SU-DHL-6 (cell line): ENCODE data around the gene CFAP251.

Experiments
- EZH2phosphoT487 ChIP-seq: fragments of 200-600 bp; sonication (generic), shearing (Covaris generic); conservative IDR thresholded peaks from 2 replicates; pipeline ENCODE4 v1.6.1; 2018; ENCODE audit warnings: mild to moderate bottlenecking, antibody characterized with exemption, low read length, moderate library complexity, mixed read lengths
- TF ChIP-seq, protein P1 (sequence below): fragments of 200-600 bp; sonication (generic); IDR thresholded peaks from one replicate; pipeline ENCODE4 v1.5.1; 2017; ENCODE audit warnings: antibody characterized with exemption, mild to moderate bottlenecking, low read length, moderate library complexity; ENCODE audit not compliant: insufficient read depth, poor library complexity, severe bottlenecking

DNA sequence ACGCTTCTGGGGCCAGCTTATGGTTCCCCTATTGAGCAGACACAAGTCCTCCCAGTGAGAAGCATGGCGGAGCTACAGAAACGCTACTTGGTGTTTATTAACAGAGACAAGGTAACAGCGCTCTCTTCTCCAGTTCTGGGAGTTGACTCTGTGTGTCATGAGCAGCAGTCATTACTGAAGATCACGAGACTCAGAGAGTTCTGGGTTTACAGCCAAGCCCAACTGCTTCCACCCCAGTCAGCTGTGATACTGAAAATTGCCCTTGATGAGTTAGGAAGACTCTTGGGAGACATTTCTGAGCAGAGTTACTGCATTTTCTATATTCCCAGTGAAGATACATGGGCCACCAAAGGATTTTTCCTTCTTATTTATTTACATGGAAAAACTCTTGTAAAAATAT is 48.6 kb downstream of the CFAP251 start:
- TF ChIP-seq, protein P1, sequence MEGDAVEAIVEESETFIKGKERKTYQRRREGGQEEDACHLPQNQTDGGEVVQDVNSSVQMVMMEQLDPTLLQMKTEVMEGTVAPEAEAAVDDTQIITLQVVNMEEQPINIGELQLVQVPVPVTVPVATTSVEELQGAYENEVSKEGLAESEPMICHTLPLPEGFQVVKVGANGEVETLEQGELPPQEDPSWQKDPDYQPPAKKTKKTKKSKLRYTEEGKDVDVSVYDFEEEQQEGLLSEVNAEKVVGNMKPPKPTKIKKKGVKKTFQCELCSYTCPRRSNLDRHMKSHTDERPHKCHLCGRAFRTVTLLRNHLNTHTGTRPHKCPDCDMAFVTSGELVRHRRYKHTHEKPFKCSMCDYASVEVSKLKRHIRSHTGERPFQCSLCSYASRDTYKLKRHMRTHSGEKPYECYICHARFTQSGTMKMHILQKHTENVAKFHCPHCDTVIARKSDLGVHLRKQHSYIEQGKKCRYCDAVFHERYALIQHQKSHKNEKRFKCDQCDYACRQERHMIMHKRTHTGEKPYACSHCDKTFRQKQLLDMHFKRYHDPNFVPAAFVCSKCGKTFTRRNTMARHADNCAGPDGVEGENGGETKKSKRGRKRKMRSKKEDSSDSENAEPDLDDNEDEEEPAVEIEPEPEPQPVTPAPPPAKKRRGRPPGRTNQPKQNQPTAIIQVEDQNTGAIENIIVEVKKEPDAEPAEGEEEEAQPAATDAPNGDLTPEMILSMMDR: no peak
- no peak for TF ChIP-seq EZH2phosphoT487
